SK-N-SH (cell line): ENCODE results near the gene SEZ6. TPM values are rescaled to one million over a fixed set of nuclear protein-coding genes. Genes with fewer than 3 reads are reported as not detected.

Source experiments
- CTCF ChIA-PET: fragments of 300-600, 350-600 bp; formaldehyde crosslinking; extraction: SDS; loops from one replicate; lab custom pipeline; 2021; lab: Yijun Ruan, JAX
- POLR2A ChIA-PET: fragments of 350-600 bp; sonication (Branson Sonifier 250); formaldehyde crosslinking; extraction: SDS; loops from one replicate; lab custom pipeline; 2020; ENCODE audit warnings: antibody characterized with exemption, inconsistent platforms; lab: Yijun Ruan, JAX
- DNase-seq: peaks from one replicate; pipeline ENCODE4 v3.0.0; 2012
- H2AFZ ChIP-seq: fragments of 200-600 bp; sonication (generic); 2 replicates; pipeline ENCODE4 v1.8.1; 2016; ENCODE audit warnings: antibody characterized with exemption, mild to moderate bottlenecking, low read depth
- H3F3A ChIP-seq: fragments of 200-600 bp; sonication (generic); replicated peaks from 2 replicates; pipeline ENCODE3; 2016; ENCODE audit warnings: antibody characterized with exemption, mild to moderate bottlenecking; ENCODE audit not compliant: insufficient read depth
- H3K27ac ChIP-seq, 2 experiments: fragments of 200-500 bp in 1 of 2; fragments of 200-600 bp in 1 of 2; sonication (Bioruptor generic) in 1 of 2; sonication (generic), shearing (Covaris generic) in 1 of 2; 2 replicates each; pipeline versions ENCODE4 v1.5.1 to v1.6.1; 2014 to 2016; ENCODE audit warnings: low read depth in 2 of 2, inconsistent platforms in 1 of 2, low read length in 1 of 2, mild to moderate bottlenecking in 1 of 2, mixed read lengths in 1 of 2
- H3K27me3 ChIP-seq: fragments of 200-600 bp; sonication (generic), shearing (Covaris generic); 2 replicates; pipeline ENCODE4 v1.6.1; 2016; ENCODE audit warnings: mixed run types; ENCODE audit not compliant: insufficient read depth
- H3K36me3 ChIP-seq, 2 experiments: fragments of 200-500 bp in 1 of 2; fragments of 200-600 bp in 1 of 2; sonication (Bioruptor generic) in 1 of 2; sonication (generic) in 1 of 2; replicated peaks in 1 of 2; 2 replicates each; pipeline versions ENCODE3 to v1.5.1; 2014 to 2016; ENCODE audit warnings: low read length in 1 of 2, mild to moderate bottlenecking in 1 of 2; ENCODE audit not compliant: insufficient read depth in 2 of 2, control insufficient read depth in 1 of 2
- H3K4me1 ChIP-seq, 2 experiments: fragments of 200-500 bp in 1 of 2; fragments of 200-600 bp in 1 of 2; sonication (Bioruptor generic) in 1 of 2; sonication (generic), shearing (Covaris generic) in 1 of 2; 2 replicates each; pipeline versions ENCODE4 v1.5.1 to v1.6.1; 2014 to 2016; ENCODE audit warnings: low read depth in 1 of 2, low read length in 1 of 2, mixed run types in 1 of 2; ENCODE audit not compliant: insufficient read depth in 2 of 2, control insufficient read depth in 1 of 2
- H3K4me2 ChIP-seq: fragments of 200-600 bp; sonication (generic), shearing (Covaris generic); 2 replicates; pipeline ENCODE4 v1.6.1; 2017; ENCODE audit warnings: mixed run types
- H3K4me3 ChIP-seq, 2 experiments: fragments of 200-500 bp in 1 of 2; fragments of 200-600 bp in 1 of 2; sonication (Bioruptor generic) in 1 of 2; sonication (generic), shearing (Covaris generic) in 1 of 2; 2 replicates each; pipeline versions ENCODE4 v1.5.1 to v1.8.1; 2014 to 2016; ENCODE audit warnings: low read depth in 2 of 2, inconsistent platforms in 1 of 2, low read length in 1 of 2, mild to moderate bottlenecking in 1 of 2, mixed read lengths in 1 of 2, moderate library complexity in 1 of 2
- H3K79me2 ChIP-seq: fragments of 200-600 bp; sonication (generic); 2 replicates; pipeline ENCODE4 v1.8.1; 2017; ENCODE audit warnings: mild to moderate bottlenecking; ENCODE audit not compliant: insufficient read depth
- H3K9ac ChIP-seq: fragments of 200-600 bp; sonication (generic); 2 replicates; pipeline ENCODE4 v1.6.1; 2017; ENCODE audit warnings: mixed run types
- H3K9me2 ChIP-seq: fragments of 200-600 bp; sonication (generic); 2 replicates; pipeline ENCODE4 v1.6.1; 2017; ENCODE audit warnings: mixed run types
- H3K9me3 ChIP-seq: fragments of 200-600 bp; sonication (generic); 2 replicates; pipeline ENCODE4 v1.6.1; 2017; ENCODE audit warnings: mixed run types, mild to moderate bottlenecking, moderate library complexity
- H4K20me1 ChIP-seq: fragments of 200-600 bp; sonication (generic); 2 replicates; pipeline ENCODE4 v1.6.1; 2017; ENCODE audit warnings: mild to moderate bottlenecking, mixed run types; ENCODE audit not compliant: insufficient read depth
- CTCF ChIP-seq: fragments of 200-600 bp; sonication (generic); IDR thresholded peaks from 2 replicates; pipeline ENCODE4 v1.6.1; 2017; ENCODE audit warnings: antibody characterized with exemption, mild to moderate bottlenecking, moderate library complexity
- EP300 ChIP-seq, 2 experiments: IDR thresholded peaks; 2 replicates each; pipeline versions ENCODE4 v1.4.0 to v1.6.1; 2012; ENCODE audit warnings: borderline replicate concordance in 1 of 2, low read depth in 1 of 2, low read length in 1 of 2
- JUND ChIP-seq: IDR thresholded peaks from 2 replicates; pipeline ENCODE4 v1.4.0; 2012
- MEF2A ChIP-seq: IDR thresholded peaks from 2 replicates; pipeline ENCODE4 v1.4.0; 2012; ENCODE audit warnings: low read depth, borderline replicate concordance
- TCF12 ChIP-seq: IDR thresholded peaks from 2 replicates; pipeline ENCODE4 v1.4.0; 2012
- WGBS: methylation state at CpG from one replicate; pipeline ENCODE4 v1.1.6; 2017; ENCODE audit warnings: low lambda C conversion rate; 5-methylcytosine and 5-hydroxymethylcytosine counted together
- polyA plus RNA-seq, 3 experiments: library from polyadenylated mRNA; depleted of rRNA; stranded (reverse); fragments of >200 nt; gene quantifications; 2 replicates each; pipeline ENCODE4 v1.2.3, GENCODE V29; 2012
- TF ChIP-seq, protein P1 (sequence below): IDR thresholded peaks from 2 replicates; pipeline ENCODE4 v1.6.1; 2012; ENCODE audit warnings: mild to moderate bottlenecking, low read depth, low read length, moderate library complexity

SEZ6 gene
- polyA plus RNA-seq, 1 of the 3 experiments (the other 2 are of a cell fraction): 0.12 TPM

GRCh38 chr17:29007456-29007855 lies 1.6 kb upstream of the SEZ6 start (continued):
- TF ChIP-seq, protein P1, sequence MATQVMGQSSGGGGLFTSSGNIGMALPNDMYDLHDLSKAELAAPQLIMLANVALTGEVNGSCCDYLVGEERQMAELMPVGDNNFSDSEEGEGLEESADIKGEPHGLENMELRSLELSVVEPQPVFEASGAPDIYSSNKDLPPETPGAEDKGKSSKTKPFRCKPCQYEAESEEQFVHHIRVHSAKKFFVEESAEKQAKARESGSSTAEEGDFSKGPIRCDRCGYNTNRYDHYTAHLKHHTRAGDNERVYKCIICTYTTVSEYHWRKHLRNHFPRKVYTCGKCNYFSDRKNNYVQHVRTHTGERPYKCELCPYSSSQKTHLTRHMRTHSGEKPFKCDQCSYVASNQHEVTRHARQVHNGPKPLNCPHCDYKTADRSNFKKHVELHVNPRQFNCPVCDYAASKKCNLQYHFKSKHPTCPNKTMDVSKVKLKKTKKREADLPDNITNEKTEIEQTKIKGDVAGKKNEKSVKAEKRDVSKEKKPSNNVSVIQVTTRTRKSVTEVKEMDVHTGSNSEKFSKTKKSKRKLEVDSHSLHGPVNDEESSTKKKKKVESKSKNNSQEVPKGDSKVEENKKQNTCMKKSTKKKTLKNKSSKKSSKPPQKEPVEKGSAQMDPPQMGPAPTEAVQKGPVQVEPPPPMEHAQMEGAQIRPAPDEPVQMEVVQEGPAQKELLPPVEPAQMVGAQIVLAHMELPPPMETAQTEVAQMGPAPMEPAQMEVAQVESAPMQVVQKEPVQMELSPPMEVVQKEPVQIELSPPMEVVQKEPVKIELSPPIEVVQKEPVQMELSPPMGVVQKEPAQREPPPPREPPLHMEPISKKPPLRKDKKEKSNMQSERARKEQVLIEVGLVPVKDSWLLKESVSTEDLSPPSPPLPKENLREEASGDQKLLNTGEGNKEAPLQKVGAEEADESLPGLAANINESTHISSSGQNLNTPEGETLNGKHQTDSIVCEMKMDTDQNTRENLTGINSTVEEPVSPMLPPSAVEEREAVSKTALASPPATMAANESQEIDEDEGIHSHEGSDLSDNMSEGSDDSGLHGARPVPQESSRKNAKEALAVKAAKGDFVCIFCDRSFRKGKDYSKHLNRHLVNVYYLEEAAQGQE: no peak
- TF ChIP-seq TCF12 (no peak), JUND (no peak), EP300 (IDR thresholded peaks at IDR 0.05; ENCODE audit: borderline replicate concordance in 1 of 2, low read depth in 1 of 2, low read length in 1 of 2) (no peak), CTCF (no peak)

GRCh38 chr17:29004081-29004692 lies 1.6 kb downstream of the SEZ6 start:
- H3K4me3 ChIP-seq: no peak overlapping the region
- no peaks in the 10 kb centered on the region for H3K36me3 ChIP-seq
- TF ChIP-seq, protein P1: peak; percentile 94
- no peak for TF ChIP-seq MEF2A
- no peak overlapping the region for H3K9ac ChIP-seq
- H4K20me1 ChIP-seq: no peaks in the 10 kb centered on the region
- no peak overlapping the region for H3K27ac ChIP-seq
- no peak overlapping the region for H3K4me2 ChIP-seq
- H3K27me3 ChIP-seq: peaks cover 23% of the 10 kb centered on the region
- WGBS: 61% methylated on average over 7 of the region's 20 CpGs
- CTCF ChIA-PET: interaction anchor here (0.8 to 7.2 kb wide), 9 partner anchors 18 to 129 kb away, joined by 3 to 53 read pairs (median 5); no protein-coding TSS in a partner anchor
- H3F3A ChIP-seq: peaks cover 4% of the 10 kb centered on the region
- no peak overlapping the region for H2AFZ ChIP-seq
- H3K79me2 ChIP-seq: no peaks in the 10 kb centered on the region
- H3K9me2 ChIP-seq: no peaks in the 10 kb centered on the region
- POLR2A ChIA-PET: interaction anchor here (1.2 kb wide), 1 partner anchor 45 kb away, joined by 3 read pairs; no protein-coding TSS in a partner anchor
- H3K9me3 ChIP-seq: no peaks in the 10 kb centered on the region
- H3K4me1 ChIP-seq: peaks cover 7 to 30% of the 10 kb centered on the region in 2 experiments; a peak in 2 of 4 replicates
- no peak for DNase-seq
